ENCODE data around the gene ZXDC.

The ZXDC gene

GRCh38 chr3:126395846-126396513 is 79.7 kb downstream of the ZXDC start:
- DNase-seq (ENCODE audit: low spot score): no peak

GRCh38 chr3:126394977-126395321 is 80.7 kb downstream of the ZXDC start:
- no peak for DNase-seq (ENCODE audit: low spot score)

- DNase-seq (ENCODE audit: low spot score): no peak
These were observed 81.3 kb downstream of the ZXDC start, which contains the start of gene CFAP100 for GRCh38 chr3:126394179-126394976. Gene CFAP100, plus strand, starts transcription at chr3:126394909. Its CDS starts 1,092 bp downstream, at chr3:126396001.

- no peak for DNase-seq (ENCODE audit: low spot score)
These were observed 82.1 kb downstream of the ZXDC start for GRCh38 chr3:126393563-126393962.

- DNase-seq (ENCODE audit: low spot score): no peak
These were observed 83.4 kb downstream of the ZXDC start for GRCh38 chr3:126392246-126392645.

GRCh38 chr3:126391631-126392030 is 84.1 kb downstream of the ZXDC start:
- no peak for DNase-seq (ENCODE audit: low spot score)

GRCh38 chr3:126390751-126391150 is 84.9 kb downstream of the ZXDC start:
- no peak for DNase-seq (ENCODE audit: low spot score)

GRCh38 chr3:126390201-126390600 is 85.5 kb downstream of the ZXDC start:
- no peak for DNase-seq (ENCODE audit: low spot score)

- no peak for DNase-seq (ENCODE audit: low spot score)
These were observed 85.9 kb downstream of the ZXDC start for GRCh38 chr3:126389794-126390146.

GRCh38 chr3:126389112-126389793 is 86.4 kb downstream of the ZXDC start:
- peak; percentile 89 for DNase-seq (ENCODE audit: low spot score)

All from LoVo (cell line).